Measurements from ENCODE around the gene ZNF653. TPM values are rescaled to one million over a fixed set of nuclear protein-coding genes. Genes with fewer than 3 reads are reported as not detected.

ZNF653 gene
- total and polyA plus RNA-seq, 2 donors (not counting 3 experiments of a cell fraction or from before 2014, with no cell fraction given): 7.0 to 8.7 TPM

- ChIA-PET CTCF (interaction anchor here (1.6 kb wide), 1 partner anchor 24 kb away, joined by 8 read pairs; no protein-coding TSS in a partner anchor), POLR2A (no interaction called here)
- H3K9ac ChIP-seq (replicated peaks; ENCODE audit: extremely low read depth, insufficient read depth, low read length): no peak overlapping the region
- intact Hi-C loops (cut with micrococcal nuclease) (no loop called here), dilution Hi-C loops (cut with MboI; ENCODE audit: extremely low pct_ligation_motif_present, low sequenced_read_pairs) (no loop called here)
- no peak overlapping the region for H3K4me3 ChIP-seq (replicated peaks in 1 of 3; ENCODE audit: insufficient read depth in 1 of 3, low read depth in 1 of 3, low read length in 3 of 3)
- no peaks in the 10 kb centered on the region for H3K36me3 ChIP-seq (ENCODE audit: control insufficient read depth in 2 of 2, extremely low read depth in 1 of 2, insufficient read depth in 2 of 2, low read length in 2 of 2)
- H3K4me2 ChIP-seq (ENCODE audit: insufficient read depth, low read length): no peak overlapping the region
- H3K27ac ChIP-seq (ENCODE audit: insufficient read depth, low read depth, low read length): no peak overlapping the region
- H4K20me1 ChIP-seq (replicated peaks; ENCODE audit: control insufficient read depth, extremely low read depth, insufficient read depth, low read length): no peaks in the 10 kb centered on the region
- H3K79me2 ChIP-seq (ENCODE audit: control insufficient read depth, insufficient read depth, low read length): no peaks in the 10 kb centered on the region
- no peak for DNase-seq (ENCODE audit: low read depth, low spot score)
- no peak for TF ChIP-seq EZH2 (IDR thresholded peaks at IDR 0.05; ENCODE audit: borderline replicate concordance, low read depth, low read length, severe bottlenecking)
- no peaks in the 10 kb centered on the region for H3K9me1 ChIP-seq (replicated peaks; ENCODE audit: control insufficient read depth, extremely low read depth, insufficient read depth, low read length)
- no TSS peak for BruUV-seq (replicated peaks)
- no peaks in the 10 kb centered on the region for H3K9me3 ChIP-seq (replicated peaks; ENCODE audit: control insufficient read depth, insufficient read depth, low read length)
- H3K4me1 ChIP-seq (ENCODE audit: control insufficient read depth, extremely low read depth, insufficient read depth, low read length): no peaks in the 10 kb centered on the region
- FAIRE-seq: no peak
- no peaks in the 10 kb centered on the region for H3K27me3 ChIP-seq (ENCODE audit: control insufficient read depth in 2 of 2, insufficient read depth in 2 of 2, low read length in 2 of 2)
- H2AFZ ChIP-seq (ENCODE audit: low read depth, low read length): no peak overlapping the region
These were observed 47.3 kb downstream of the ZNF653 start for GRCh38 chr19:11458236-11458900.

GRCh38 chr19:11457831-11458230, 47.8 kb downstream of the ZNF653 start:
- TF ChIP-seq GATA2 (IDR thresholded peaks at IDR 0.05; ENCODE audit: insufficient read depth, insufficient read length, low read depth, low read length) (no peak), POLR2AphosphoS5 (IDR thresholded peaks at IDR 0.05; ENCODE audit: insufficient read depth, low read depth, low read length) (no peak), POLR2A (IDR thresholded peaks at IDR 0.05; ENCODE audit: low read depth, low read length) (no peak), FOS (IDR thresholded peaks at IDR 0.05; ENCODE audit: borderline replicate concordance, insufficient read depth, low read length) (no peak), MYC (IDR thresholded peaks at IDR 0.05; ENCODE audit: low read depth, low read length) (no peak)
- H3K79me2 ChIP-seq (ENCODE audit: control insufficient read depth, insufficient read depth, low read length): no peaks in the 10 kb centered on the region
- intact Hi-C loops (cut with micrococcal nuclease) (no loop called here), dilution Hi-C loops (cut with MboI; ENCODE audit: extremely low pct_ligation_motif_present, low sequenced_read_pairs) (no loop called here)
- POLR2A ChIA-PET: no interaction called here
- H3K36me3 ChIP-seq (ENCODE audit: control insufficient read depth in 2 of 2, extremely low read depth in 1 of 2, insufficient read depth in 2 of 2, low read length in 2 of 2): no peaks in the 10 kb centered on the region
- no peaks in the 10 kb centered on the region for H3K4me1 ChIP-seq (ENCODE audit: control insufficient read depth, extremely low read depth, insufficient read depth, low read length)
- H3K27ac ChIP-seq (ENCODE audit: insufficient read depth, low read depth, low read length): no peak overlapping the region
- no TSS peak for BruUV-seq (replicated peaks)
- H3K9me3 ChIP-seq (replicated peaks; ENCODE audit: control insufficient read depth, insufficient read depth, low read length): no peaks in the 10 kb centered on the region
- no peak overlapping the region for H3K4me2 ChIP-seq (ENCODE audit: insufficient read depth, low read length)
- H3K9me1 ChIP-seq (replicated peaks; ENCODE audit: control insufficient read depth, extremely low read depth, insufficient read depth, low read length): no peaks in the 10 kb centered on the region
- H2AFZ ChIP-seq (ENCODE audit: low read depth, low read length): no peak overlapping the region
- no peaks in the 10 kb centered on the region for H3K27me3 ChIP-seq (ENCODE audit: control insufficient read depth in 2 of 2, insufficient read depth in 2 of 2, low read length in 2 of 2)
- FAIRE-seq (no peak), DNase-seq (ENCODE audit: low read depth, low spot score) (no peak)
- no peak overlapping the region for H3K4me3 ChIP-seq (replicated peaks in 1 of 3; ENCODE audit: insufficient read depth in 1 of 3, low read depth in 1 of 3, low read length in 3 of 3)
- no peak overlapping the region for H3K9ac ChIP-seq (replicated peaks; ENCODE audit: extremely low read depth, insufficient read depth, low read length)
- CTCF ChIA-PET: interaction anchor here (1.6 kb wide), 1 partner anchor 25 kb away, joined by 8 read pairs; no protein-coding TSS in a partner anchor
- H4K20me1 ChIP-seq (replicated peaks; ENCODE audit: control insufficient read depth, extremely low read depth, insufficient read depth, low read length): no peaks in the 10 kb centered on the region
